ENCODE data around the gene EQTN. TPM values are rescaled to one million over a fixed set of nuclear protein-coding genes. Genes with fewer than 3 reads are reported as not detected.

Gene EQTN
- total and polyA plus RNA-seq, 2 of the 8 experiments (the other 6 are each of a cell fraction or from before 2014, with no cell fraction given): 0.23 TPM; not detected in 1

- no peak overlapping the region for H2AFZ ChIP-seq (ENCODE audit: low read length)
- TF ChIP-seq GTF2F1 (IDR thresholded peaks at IDR 0.05; ENCODE audit: borderline replicate concordance, low read depth, low read length) (no peak), JUN (IDR thresholded peaks at IDR 0.05; ENCODE audit: low read depth, low read length) (no peak), EP300 (IDR thresholded peaks at IDR 0.05; ENCODE audit: borderline replicate concordance in 1 of 2, low read depth in 2 of 2, low read length in 2 of 2) (no peak)
- H3K23me2 ChIP-seq (ENCODE audit: low read depth, low read length): no peaks in the 10 kb centered on the region
- no peak for DNase-seq (ENCODE audit: low read depth in 1 of 2, low spot score in 2 of 2)
- no peak overlapping the region for H4K5ac ChIP-seq (ENCODE audit: insufficient read length, low read depth, low read length)
- H4K8ac ChIP-seq (ENCODE audit: extremely low read depth, insufficient read depth, low read length): no peak overlapping the region
- H3K36me3 ChIP-seq (ENCODE audit: control insufficient read depth in 2 of 4, insufficient read depth in 4 of 4, low read length in 3 of 4): no peaks in the 10 kb centered on the region
- FAIRE-seq: no peak
- H3K9ac ChIP-seq (replicated peaks in 1 of 4; ENCODE audit: extremely low read depth in 1 of 4, low read depth in 3 of 4, low read length in 3 of 4): no peak overlapping the region
- H4K20me1 ChIP-seq (replicated peaks in 1 of 2; ENCODE audit: control insufficient read depth in 1 of 2, insufficient read depth in 2 of 2, low read length in 2 of 2): no peaks in the 10 kb centered on the region
- no peak overlapping the region for H3K56ac ChIP-seq (replicated peaks; ENCODE audit: insufficient read length, low read depth, low read length)
- no peak overlapping the region for H2BK15ac ChIP-seq (ENCODE audit: low read length)
- H3K4me1 ChIP-seq (replicated peaks in 1 of 4; ENCODE audit: control insufficient read depth in 3 of 4, insufficient read depth in 4 of 4, low read length in 3 of 4): no peaks in the 10 kb centered on the region; a peak in 1 of 7 replicates
- no peaks in the 10 kb centered on the region for H3K9me3 ChIP-seq (ENCODE audit: insufficient read depth in 2 of 2, low read depth in 1 of 2, low read length in 1 of 2)
- no peak overlapping the region for H3K27ac ChIP-seq (ENCODE audit: low read depth, low read length)
- H3K18ac ChIP-seq (ENCODE audit: extremely low read depth, low read length): no peak overlapping the region
- H2BK120ac ChIP-seq (replicated peaks; ENCODE audit: low read depth, low read length): no peak overlapping the region
- no peak overlapping the region for H3K23ac ChIP-seq (ENCODE audit: insufficient read length)
- H3K27me3 ChIP-seq (replicated peaks in 1 of 4; ENCODE audit: control insufficient read depth in 3 of 4, extremely low read depth in 1 of 4, insufficient read depth in 3 of 4, low read length in 3 of 4): no peaks in the 10 kb centered on the region
- whole genome bisulfite sequencing, 2 experiments (ENCODE audit: extremely low coverage in 1 of 2, insufficient coverage in 1 of 2, insufficient read length in 1 of 2, insufficient replicate concordance in 2 of 2, low coverage in 1 of 2, low lambda C conversion rate in 2 of 2, missing lambda C conversion rate in 1 of 2): 90% methylated on average over 16 of the region's 16 CpGs; no CpG with 5 or more reads in 1 of the 2 experiments
- H3K79me1 ChIP-seq (ENCODE audit: low read depth, low read length): no peaks in the 10 kb centered on the region
- H3K14ac ChIP-seq (ENCODE audit: insufficient read length): no peak overlapping the region
- H4K91ac ChIP-seq (replicated peaks; ENCODE audit: insufficient read length, low read length): no peak overlapping the region
- H2BK12ac ChIP-seq (ENCODE audit: low read depth, low read length): no peak overlapping the region
- H2AK5ac ChIP-seq (ENCODE audit: low read depth, low read length): no peak overlapping the region
- CTCF ChIA-PET (ENCODE audit: partially characterized antibody): interaction anchor here (0.7 to 3.5 kb wide), 9 partner anchors 8 to 267 kb away, joined by 3 to 15 read pairs (median 3); no protein-coding TSS in a partner anchor
- H3K79me2 ChIP-seq (ENCODE audit: control insufficient read depth in 1 of 2, insufficient read depth in 2 of 2, low read length in 2 of 2): no peaks in the 10 kb centered on the region
- no peak overlapping the region for H3K4me3 ChIP-seq (ENCODE audit: extremely low read depth in 1 of 4, insufficient read depth in 2 of 4, low read depth in 3 of 4, low read length in 4 of 4)
- H2BK20ac ChIP-seq (ENCODE audit: low read length): no peak overlapping the region
- H2BK5ac ChIP-seq (ENCODE audit: low read depth, low read length): no peak overlapping the region
- H3K4ac ChIP-seq (replicated peaks; ENCODE audit: insufficient read length, low read depth, low read length): no peak overlapping the region
- no peak overlapping the region for H3K4me2 ChIP-seq (ENCODE audit: insufficient read depth in 1 of 2, low read depth in 2 of 2, low read length in 2 of 2)
- POLR2A ChIA-PET (ENCODE audit: partially characterized antibody): no interaction called here
Measured at GRCh38 chr9:27280249-27280648, 16.7 kb downstream of the EQTN start.

Measured in H1 (cell line).